ENCODE measurements around the gene C19orf25. TPM values are rescaled to one million over a fixed set of nuclear protein-coding genes. Genes with fewer than 3 reads are reported as not detected.
A peak's percentile ranks its signal among the peaks of the same experiment; 100 is the strongest.

C19orf25 gene
- total RNA-seq, 1 donor from 2014 or later: 19.2 TPM

DNA sequence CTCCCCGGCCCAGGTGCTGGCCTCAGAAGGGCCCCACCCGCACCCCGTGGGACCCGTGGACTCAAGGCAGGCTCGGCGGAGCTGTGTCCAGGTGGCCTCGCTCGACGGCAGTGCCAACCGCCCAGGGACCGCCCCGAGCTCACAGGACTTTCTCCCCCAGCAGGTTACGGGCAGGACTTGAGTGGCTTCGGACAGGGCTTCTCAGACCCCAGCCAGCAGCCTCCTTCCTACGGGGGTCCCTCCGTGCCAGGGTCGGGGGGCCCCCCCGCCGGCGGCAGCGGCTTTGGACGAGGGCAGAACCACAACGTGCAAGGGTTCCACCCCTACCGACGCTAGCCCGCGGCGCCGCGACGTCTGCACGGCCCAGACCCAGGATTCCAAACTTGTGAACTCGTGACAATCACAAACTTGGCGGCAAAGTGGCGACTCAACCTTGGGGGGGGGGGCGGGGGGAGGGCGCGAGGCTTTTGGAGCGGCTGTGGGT is 44.4 kb downstream of the C19orf25 start:
- no peak for ATAC-seq
- DNase-seq (ENCODE audit: low spot score): no peak

DNA sequence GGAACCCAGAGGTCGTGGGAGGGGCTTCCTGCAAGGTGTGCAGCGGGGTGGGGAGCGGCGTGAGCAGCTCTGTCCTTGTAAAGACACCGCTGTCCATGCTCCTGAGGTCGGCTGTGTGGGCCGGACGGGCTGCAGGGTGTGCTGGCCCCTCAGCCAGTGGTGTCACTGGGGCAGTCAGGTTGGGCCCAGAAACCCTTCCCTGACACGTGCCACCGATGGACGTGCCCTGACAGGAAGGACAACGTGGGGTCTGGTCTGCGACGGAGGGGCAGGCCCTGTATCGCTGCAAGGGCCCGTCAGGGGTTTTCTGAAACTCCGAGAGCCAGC is 45.0 kb downstream of the C19orf25 start:
- no peak for DNase-seq (ENCODE audit: low spot score)
- ATAC-seq: no peak

DNA sequence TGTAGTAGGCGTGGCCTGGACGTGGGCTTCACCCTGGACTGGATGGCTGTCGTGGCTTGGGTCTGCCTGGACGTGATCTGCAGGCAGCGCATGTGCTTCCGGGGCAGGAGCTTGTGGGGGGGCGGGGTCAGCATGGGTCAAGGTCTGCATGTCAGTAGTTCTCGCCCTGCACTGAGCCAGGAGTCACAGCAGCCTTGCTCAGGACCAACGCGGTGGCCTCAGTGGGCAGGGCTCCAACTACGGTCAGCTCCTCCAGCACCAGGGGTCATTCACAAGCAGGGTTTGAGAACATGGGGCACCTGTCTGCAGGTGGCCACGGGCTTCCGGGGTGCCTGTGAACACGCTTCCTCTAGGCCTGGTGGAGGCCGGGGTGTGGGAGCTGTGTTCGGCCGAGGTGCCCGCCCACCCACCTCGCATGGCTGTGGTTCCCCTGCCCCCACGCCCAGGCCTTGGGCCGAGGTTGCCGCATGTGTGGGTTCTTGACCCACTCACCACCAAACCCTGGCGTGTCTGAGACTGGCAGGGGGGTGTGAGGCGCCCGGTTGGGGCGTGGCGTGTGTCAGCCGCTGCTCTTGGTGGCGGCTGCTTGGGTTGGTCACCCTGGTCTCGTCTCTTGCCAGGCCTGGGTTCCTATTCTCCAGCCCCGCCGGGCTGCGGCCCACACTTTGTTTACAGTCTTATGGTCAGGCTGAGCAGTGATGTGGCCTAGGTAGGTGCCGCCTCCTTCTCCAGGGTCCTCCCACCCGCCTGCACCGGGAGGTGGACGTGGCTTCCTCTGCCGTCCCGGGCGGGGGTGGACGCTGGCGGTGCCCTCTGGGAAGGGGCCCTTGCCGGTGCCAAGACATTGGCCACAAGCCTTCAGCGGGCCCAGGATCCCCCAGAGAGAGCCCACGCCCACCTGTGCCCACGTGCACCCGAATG is 45.6 kb downstream of the C19orf25 start:
- no peak for DNase-seq (ENCODE audit: low spot score)
- ATAC-seq: no peak

DNA sequence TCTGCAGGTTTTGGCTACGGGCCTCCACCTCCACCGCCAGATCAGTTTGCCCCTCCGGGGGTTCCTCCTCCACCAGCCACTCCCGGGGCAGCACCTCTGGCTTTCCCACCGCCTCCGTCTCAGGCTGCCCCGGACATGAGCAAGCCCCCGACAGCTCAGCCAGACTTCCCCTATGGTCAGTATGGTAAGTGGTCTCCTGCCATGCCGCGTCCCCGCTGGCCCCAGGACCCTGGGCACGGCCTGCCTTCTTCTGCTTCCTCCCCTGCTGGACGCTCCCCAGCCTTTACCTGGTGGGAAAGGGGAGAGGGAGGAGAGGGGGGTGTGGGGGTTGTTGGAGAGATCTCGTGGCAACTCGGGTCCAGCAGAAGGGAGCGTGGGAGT is 46.5 kb downstream of the C19orf25 start:
- no peak for DNase-seq (ENCODE audit: low spot score)
- ATAC-seq: no peak

DNA sequence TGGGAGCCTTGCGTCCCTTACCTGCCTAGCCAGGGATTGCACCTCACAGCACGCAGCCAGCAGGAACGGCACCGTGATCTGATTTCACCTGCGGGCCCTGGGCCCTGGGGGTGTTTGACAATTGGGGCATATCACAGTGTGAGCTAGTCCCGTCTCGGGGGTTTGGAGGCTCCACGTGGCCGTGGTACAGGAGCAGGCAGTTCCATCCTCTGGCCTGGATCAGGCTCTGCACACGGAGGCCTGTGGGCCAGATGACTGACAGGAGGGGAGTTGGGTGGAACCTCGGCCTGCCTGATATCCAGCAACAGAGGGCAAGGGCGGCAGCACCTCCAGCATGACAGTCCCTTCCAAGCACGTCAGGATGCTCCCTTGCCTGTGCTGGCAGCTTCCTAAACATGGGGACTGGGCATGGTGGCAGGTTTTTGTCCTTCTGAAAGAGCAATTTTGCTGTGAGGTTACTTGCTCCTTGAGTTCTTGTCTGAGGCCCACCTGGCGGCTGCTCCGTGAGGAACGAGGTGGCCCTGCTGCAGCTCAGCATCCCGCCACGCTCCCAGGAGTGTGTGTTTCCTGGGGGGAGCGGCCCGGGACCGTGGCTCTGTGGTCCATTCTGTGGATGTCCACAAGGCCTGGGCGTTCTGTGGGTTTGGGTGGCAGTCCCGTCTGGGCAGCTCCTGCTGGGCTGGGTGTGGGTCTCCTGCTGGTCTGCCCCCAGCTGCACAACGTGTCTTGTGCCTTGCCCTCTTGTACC is 47.1 kb downstream of the C19orf25 start:
- no peak for ATAC-seq
- DNase-seq (ENCODE audit: low spot score): no peak

DNA sequence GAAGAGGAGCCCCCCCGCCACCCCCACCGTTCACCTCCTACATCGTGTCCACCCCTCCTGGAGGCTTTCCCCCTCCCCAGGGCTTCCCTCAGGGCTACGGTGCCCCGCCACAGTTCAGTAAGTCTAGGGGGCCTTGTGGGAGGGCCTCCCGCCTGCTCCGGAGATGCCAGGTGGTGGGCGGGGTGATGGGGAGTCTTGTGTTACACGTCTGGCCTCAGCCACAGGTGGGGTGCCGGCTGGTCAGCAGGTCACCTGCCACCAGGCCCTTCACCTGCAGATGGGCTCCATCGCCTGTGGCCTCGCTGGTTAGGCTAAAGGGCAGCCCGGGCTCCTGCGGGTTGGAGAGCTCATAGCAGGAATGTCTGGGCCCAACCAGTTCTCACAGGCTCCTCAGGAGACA is 48.8 kb downstream of the C19orf25 start:
- DNase-seq (ENCODE audit: low spot score) (no peak), ATAC-seq (no peak)

DNA sequence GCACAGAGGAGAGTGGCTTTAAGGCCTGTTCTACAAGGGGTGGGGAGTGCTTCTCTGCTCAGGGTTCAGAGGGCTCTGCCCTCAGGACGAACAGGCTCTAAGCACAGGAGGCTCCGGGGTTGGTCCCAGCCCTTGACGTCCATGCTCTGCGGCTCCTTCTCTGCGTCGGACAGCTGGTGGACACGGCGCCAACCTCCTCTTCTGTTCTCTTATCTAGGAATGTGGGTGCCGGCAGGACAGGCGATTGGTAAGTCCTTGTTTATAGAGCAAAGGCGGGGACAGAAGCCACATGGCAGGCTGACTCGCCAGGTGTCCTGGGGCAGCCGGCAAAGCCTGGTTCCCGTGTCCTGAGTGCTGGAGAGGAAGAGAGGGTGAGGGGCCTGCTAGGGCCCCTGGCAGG is 49.3 kb downstream of the C19orf25 start:
- no peak for DNase-seq (ENCODE audit: low spot score)

DNA sequence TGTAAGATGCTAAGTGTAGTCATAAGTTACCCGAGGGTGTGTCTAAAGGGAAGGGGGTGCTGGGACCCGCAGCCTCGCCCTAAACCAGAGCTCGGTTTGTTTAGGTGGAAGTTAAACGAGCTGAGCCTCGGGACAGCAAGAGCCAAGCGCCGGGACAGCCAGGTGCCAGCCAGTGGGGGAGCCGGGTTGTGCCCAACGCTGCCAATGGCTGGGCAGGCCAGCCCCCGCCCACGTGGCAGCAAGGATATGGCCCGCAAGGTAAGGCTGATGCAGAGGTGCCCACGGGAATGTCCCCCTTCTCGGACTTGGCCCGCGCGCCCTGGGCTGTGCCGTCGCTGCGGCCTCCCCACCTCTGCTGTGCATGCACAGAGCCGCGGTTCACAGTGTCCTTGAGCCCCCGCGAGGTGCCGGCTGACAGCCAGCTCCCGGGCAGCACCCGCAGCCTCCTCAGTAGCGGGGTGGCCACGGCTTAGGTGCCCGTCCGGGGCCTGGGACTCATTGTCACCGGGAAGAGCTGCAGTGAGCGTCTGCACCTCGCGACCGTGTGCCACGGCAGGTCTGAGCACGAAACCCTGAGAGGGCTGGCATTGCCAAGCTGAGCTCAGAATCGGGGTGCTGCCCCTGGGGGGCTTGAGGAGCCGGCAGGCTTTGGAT is 50.1 kb downstream of the C19orf25 start:
- peak; percentile 4 for ATAC-seq

More for the DNA sequence above, 49.3 kb downstream of the C19orf25 start:
- ATAC-seq: peak; percentile 58

DNA sequence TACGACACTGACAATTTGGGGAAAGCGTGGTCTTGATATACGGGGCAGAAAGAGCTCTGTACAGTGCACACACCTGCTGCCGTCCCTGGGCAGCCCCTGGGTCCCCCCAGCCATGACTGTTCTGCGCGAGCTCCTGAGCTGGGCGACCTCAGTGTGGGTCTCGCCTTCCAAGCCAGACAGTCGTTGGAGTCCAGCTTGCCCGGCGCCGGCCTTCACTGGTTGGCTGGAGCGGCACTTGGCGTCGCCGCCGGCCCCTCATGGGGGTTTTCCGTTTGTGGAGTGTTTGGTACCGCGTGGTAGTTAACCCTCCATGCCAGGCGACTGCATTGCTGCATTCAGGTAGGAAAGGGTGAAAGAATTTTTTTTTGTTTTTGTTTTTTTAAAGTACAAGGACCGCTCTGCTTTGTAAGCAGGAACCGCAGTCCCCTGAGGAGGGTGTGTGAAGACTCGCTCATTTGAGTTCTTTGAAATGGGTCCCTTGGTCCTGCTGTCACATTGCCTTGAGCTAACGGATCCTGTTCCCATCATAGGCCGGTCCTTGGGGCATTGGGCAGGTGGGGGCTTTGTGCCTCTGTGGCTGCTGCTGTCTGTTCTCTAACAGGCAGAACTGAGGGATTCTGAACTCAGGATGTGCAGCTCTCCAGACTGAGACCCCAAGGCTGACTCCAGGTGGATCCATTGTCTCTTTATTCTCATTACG is 51.6 kb downstream of the C19orf25 start:
- no peak for DNase-seq (ENCODE audit: low spot score)
- ATAC-seq: no peak

More for the DNA sequence above, 50.1 kb downstream of the C19orf25 start:
- no peak for DNase-seq (ENCODE audit: low spot score)

DNA sequence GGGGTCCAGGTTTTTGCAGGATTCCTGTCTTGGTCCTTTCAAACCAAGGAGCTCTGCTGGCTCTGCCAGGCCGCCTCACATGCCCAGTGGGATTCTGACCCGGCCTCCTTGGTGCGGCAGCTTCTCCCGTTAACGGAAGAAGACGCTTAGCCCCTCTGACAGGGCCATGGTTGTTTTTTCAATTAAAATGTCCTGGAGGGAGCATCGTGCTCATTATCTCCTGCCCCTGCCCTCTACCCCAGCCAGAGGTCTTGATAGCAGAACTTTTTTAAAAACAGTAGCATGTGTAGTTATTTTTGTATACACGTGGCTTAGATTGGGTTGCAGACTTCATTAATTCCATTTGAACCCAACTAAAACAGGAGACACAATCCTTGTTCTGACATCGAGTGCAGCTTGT is 52.3 kb downstream of the C19orf25 start:
- no peak for ATAC-seq
- DNase-seq (ENCODE audit: low spot score): no peak

DNA sequence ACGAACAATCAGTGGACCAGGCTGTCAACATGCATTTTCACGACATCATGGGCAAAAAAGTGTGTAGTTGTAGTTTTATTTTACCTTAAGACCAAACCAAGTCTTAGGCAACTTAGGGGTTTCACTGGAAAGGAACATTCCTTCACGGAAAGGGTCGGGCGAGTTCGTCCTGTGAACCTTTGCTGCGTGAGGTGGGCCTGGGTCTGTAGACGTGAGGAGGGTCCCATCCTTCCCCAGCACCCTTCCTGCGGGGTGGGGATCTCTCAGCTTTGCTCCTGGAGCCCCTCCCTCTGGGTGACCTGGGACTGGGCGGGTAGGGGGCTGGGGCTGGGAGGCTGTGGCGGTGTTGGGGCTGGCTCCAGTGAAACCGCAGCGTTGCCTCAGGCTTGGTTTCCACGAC is 53.1 kb downstream of the C19orf25 start:
- DNase-seq (ENCODE audit: low spot score): no peak
- ATAC-seq: no peak

DNA sequence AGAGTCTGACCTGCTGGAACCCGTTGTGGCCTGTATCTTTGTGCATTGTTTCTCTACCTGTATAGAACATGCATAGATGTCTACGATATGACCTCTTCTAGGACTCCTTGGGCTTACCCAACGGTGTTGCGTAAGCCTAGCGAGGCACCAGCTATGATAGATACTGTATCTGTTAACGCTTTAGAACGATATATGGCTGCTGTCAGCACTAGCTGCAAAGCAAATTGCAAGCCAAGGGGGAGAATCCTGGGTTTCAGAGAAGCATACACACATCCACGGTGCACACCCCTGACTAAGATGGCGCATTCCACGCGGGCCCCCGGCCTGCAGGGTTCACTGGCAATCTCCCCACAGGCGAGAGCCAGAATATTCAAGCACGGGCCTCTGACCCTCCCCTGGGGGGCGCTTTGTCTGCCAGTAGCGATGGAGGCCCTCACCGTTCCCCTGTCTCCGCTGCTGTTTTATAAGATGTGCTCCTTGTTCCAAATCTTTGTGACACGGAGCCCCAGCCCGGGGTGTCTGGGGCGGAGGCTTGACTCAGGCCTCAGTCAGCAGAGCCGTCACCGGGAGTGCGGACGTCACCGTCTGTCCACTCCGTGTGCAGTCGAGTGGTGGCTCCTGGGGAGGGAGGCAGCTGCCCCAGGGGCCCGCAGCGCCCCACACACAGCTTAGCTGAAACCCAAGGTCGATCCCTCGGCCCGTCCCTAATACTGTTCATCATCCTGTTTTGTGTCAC is 53.7 kb downstream of the C19orf25 start:
- ATAC-seq (no peak), DNase-seq (ENCODE audit: low spot score) (no peak)

DNA sequence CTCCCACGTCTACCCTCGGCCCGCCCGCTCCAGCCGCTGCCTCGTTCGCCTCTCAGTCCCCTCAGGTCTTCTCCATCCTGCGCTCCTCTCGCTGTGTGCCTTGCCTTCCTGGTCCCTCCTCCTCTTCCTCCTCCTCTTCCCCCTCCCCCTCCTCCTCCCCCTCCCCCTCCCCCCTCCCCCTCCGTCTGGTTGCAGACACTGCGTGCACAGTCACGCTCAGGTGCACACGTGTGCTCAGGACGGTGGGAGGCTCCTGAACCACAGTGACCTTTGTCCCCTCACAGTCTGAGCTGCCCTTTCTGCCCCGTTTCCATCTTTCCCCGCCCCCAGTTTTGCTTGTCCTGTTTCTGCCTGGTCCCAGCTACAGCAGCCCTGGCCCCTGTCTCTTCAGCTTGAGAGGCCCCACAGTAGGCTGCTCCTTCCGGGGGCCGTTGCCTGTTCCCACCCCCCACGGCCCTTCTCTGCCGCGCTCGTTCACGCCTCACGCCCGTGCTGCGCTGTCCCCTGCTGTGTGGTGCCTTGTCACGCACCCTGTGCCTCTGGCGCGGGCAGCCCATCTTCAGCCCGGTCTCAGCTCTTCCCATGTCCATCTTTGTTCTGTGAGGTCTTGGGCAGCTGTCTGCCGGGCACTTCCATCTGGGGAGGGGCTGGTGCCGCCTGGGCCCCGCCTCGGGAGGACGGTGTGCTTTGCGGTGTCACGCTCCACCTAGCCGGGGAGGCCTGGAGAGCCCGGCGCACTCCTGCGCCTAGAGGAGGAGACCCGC is 54.6 kb downstream of the C19orf25 start:
- peak; percentile 80 for DNase-seq (ENCODE audit: low spot score)
- peak; percentile 77 for ATAC-seq

DNA sequence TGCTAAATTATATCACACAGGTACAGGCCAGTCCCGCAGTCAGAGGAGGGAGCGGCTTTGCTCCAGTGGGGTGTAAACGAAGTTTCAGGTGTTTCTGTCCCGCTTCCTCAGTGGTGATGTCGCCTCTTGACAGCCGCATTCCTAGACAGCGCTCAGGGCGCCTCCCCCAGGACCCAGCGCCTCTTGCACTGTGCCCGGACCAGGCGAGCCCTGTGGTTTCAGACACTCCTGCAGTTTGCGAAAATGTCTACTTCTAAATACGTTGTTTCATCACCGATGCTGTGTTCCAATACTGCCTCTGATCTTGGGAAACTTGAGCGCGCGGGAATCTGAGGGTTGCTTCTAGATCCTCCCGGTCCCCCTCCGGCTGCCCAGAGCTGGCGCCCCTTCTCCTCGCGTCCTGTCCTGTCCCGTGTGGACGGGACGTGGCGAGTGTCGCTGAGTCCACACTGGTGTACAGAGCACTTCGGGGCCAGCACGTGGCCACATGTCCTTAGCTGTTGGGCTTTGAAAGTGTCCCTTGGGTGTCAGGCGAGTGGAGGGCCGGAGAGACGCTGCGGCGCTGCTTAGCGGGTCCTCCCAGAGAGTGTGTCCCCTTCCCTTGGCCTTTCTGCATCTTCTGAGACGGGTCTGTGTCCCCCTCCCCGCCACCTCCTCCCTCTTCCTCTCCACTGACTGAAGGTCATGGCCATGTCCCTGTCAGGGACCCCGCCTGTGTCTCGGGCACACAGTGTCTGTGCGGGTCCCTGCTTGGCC is 55.4 kb downstream of the C19orf25 start:
- ATAC-seq (peak; percentile 9), DNase-seq (ENCODE audit: low spot score) (no peak)

Other genes with a start within 250 kb of the C19orf25 start
- gene CBARP, start 241.2 kb downstream of the C19orf25 start, total RNA-seq: 0.38 TPM
- 282 TPM for gene ATP5F1D, start 237.5 kb downstream of the C19orf25 start, total RNA-seq
- 51.7 TPM for gene MIDN, start 230.6 kb downstream of the C19orf25 start, total RNA-seq
- gene CIRBP, start 209.9 kb downstream of the C19orf25 start, total RNA-seq: 125 TPM
- gene FAM174C, start 203.7 kb downstream of the C19orf25 start, total RNA-seq: 48.0 TPM
- 8.6 TPM for gene EFNA2, start 193.3 kb downstream of the C19orf25 start, total RNA-seq
- 105 TPM for gene NDUFS7, start 95.3 kb downstream of the C19orf25 start, total RNA-seq
- 214 TPM for gene GAMT, start 77.7 kb downstream of the C19orf25 start, total RNA-seq
- 48.1 TPM for gene DAZAP1, start 71.6 kb downstream of the C19orf25 start, total RNA-seq
- gene RPS15, start 40.8 kb downstream of the C19orf25 start, total RNA-seq: 410 TPM
- 0.13 TPM for gene APC2, start 29.1 kb downstream of the C19orf25 start, total RNA-seq
- gene PCSK4, start 11.1 kb upstream of the C19orf25 start, total RNA-seq: 4.8 TPM
- 118 TPM for gene REEP6, start 12.0 kb upstream of the C19orf25 start, total RNA-seq
- gene ADAMTSL5, start 33.8 kb upstream of the C19orf25 start, total RNA-seq: 1.6 TPM
- not detected for gene PLK5, start 44.9 kb upstream of the C19orf25 start, total RNA-seq
- gene MEX3D, start 89.1 kb upstream of the C19orf25 start, total RNA-seq: 11.4 TPM
- 40.3 TPM for gene MBD3, start 113.7 kb upstream of the C19orf25 start, total RNA-seq
- gene UQCR11, start 126.2 kb upstream of the C19orf25 start, total RNA-seq: 220 TPM
- gene TCF3, start 173.4 kb upstream of the C19orf25 start, total RNA-seq: 14.2 TPM

All from left lobe of liver (tissue), 2 donors.